Sigmoid colon (tissue), 7 donors: Measurements from ENCODE around the gene SVBP. TPM values are rescaled to one million over a fixed set of nuclear protein-coding genes. Genes with fewer than 3 reads are reported as not detected.
"Not testable (repeated sequence)": the region's sequence is repeated elsewhere in the genome, so short reads cannot be mapped to it uniquely, and the experiment has no call there.

Experiments used
- DNase-seq: peaks from one replicate; pipeline ENCODE4 v3.0.0-alpha.2; 2019
- H3K27ac ChIP-seq, 4 donors: fragments of 200-600 bp; sonication (generic); one replicate each; pipeline ENCODE4 v1.5.1; 2016 to 2019; ENCODE audit warnings: mild to moderate bottlenecking in 1 of 4
- H3K27me3 ChIP-seq, 3 donors: fragments of 200-600 bp; sonication (generic); one replicate each; pipeline ENCODE4 v1.5.1; 2019; ENCODE audit warnings: mild to moderate bottlenecking in 1 of 3
- H3K36me3 ChIP-seq, 4 donors: fragments of 200-600 bp; sonication (generic); one replicate each; pipeline ENCODE4 v1.5.1; 2016 to 2019
- H3K4me1 ChIP-seq, 4 donors: fragments of 200-600 bp; sonication (generic); one replicate each; pipeline ENCODE4 v1.5.1; 2017 to 2019
- H3K4me3 ChIP-seq, 4 donors: fragments of 200-600 bp; sonication (generic); one replicate each; pipeline ENCODE4 v1.5.1; 2017 to 2019; ENCODE audit warnings: mild to moderate bottlenecking in 2 of 4, moderate library complexity in 1 of 4
- H3K9me3 ChIP-seq, 4 donors: fragments of 200-600 bp in 3 of 4; sonication (generic) in 3 of 4; one replicate each; pipeline versions ENCODE4 v1.5.1 to v1.6.1; 2013 to 2019
- EP300 ChIP-seq, 4 donors: sonication (generic); formaldehyde crosslinking; IDR thresholded peaks; one replicate each; pipeline ENCODE4 v1.6.1; 2017; ENCODE audit warnings: antibody characterized with exemption in 4 of 4
- POLR2A ChIP-seq, 2 donors: fragments of 450-650 bp; IDR thresholded peaks; one replicate each; pipeline ENCODE4 v1.6.1; 2016; ENCODE audit warnings: antibody characterized with exemption in 2 of 2, mild to moderate bottlenecking in 2 of 2, moderate library complexity in 2 of 2
- POLR2AphosphoS5 ChIP-seq, 4 donors: sonication (generic); formaldehyde crosslinking; IDR thresholded peaks; one replicate each; pipeline ENCODE4 v1.6.1; 2017; ENCODE audit warnings: antibody characterized with exemption in 4 of 4
- WGBS, 2 donors: extraction: QIAGEN DNeasy Blood & Tissue Kit; methylation state at CpG; one replicate each; pipeline ENCODE4 v1.1.7; 2013; 5-methylcytosine and 5-hydroxymethylcytosine counted together
- intact Hi-C: fragments of 100-400 bp; cut with DNase I; formaldehyde crosslinking; loops from one replicate; pipeline ENCODE4 v1.15.1; 2023
- polyA plus RNA-seq, 3 donors: library from polyadenylated mRNA; stranded (reverse); fragments of 200-250 nt; gene quantifications; one replicate each; pipeline ENCODE4 v1.2.3, GENCODE V29; 2013
- total RNA-seq, 4 donors: library from RNA; depleted of rRNA; stranded (reverse); fragments of >200 nt; gene quantifications; one replicate each; pipeline ENCODE4 v1.1.0, GENCODE V29; 2016
- TF ChIP-seq, protein P1 (sequence below), 4 experiments: fragments of 450-650 bp in 3 of 4; fragments of 200-600 bp in 1 of 4; IDR thresholded peaks; one replicate each; pipeline ENCODE4 v1.5.1; 2016 to 2019; ENCODE audit warnings: antibody characterized with exemption in 4 of 4, mild to moderate bottlenecking in 3 of 4, moderate library complexity in 2 of 4
- donor health status: healthy with polysubstance abuse.
- donor health status: Bipolar disorder and iron deficiency.
- donor health status: healthy.

Gene SVBP
- 10 to 100 TPM; 34.6 to 48.1 (median 40.6) TPM for total RNA-seq
- polyA plus RNA-seq, result 10 to 100 TPM; 22.5 to 53.5 (median 36.1) TPM

DNA sequence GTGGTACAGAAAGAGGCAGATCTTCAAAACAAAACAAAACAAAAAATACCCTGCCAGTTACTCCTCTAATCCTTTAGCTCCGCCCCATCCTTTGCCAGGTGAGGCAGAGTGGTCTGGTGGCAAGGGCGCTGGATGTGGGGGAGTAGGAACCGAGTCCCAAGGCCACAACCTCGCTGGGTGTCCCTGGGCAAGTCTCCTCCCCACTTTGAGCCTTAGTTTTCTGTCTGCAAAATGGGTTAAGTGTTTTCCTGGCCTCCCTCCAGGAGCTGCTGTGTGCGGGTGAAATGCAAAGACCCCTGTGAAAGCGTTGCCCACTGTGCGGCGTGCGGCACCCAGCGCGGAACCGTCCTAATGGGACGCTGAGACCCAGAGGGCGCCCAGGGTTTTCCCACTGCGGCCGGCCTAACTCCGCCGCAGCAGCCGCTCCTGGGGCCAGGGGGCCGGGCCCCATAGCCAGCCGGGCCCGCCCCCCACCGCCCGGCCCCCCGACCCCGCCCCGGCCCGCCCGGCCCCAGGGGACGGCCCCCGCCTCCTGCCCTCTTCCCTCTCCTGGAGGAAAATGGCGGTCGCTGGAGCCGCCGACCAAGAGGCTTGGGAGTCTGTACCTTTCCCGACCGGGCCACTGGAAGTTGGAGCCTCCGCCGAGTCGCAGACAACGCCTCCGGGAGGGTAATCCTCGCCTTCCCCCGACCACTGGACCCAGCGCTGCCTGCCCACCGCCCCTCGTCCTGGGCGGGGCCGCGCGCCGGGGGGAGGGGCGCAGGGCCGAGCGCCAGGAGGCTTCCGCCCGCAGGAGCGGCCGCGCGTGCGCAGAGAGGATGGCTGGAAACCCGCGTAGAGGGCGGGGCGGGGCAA lies at the start of gene SVBP, which contains the start of gene ERMAP:
Gene SVBP, minus strand, starts transcription at position 813 of the 855 bp plus-strand sequence. CDS start 853 bp downstream, outside the sequence.
Gene ERMAP, plus strand, starts transcription at position 538 of the 855 bp plus-strand sequence. CDS start 13,327 bp downstream, outside the sequence.
- peak within 1 kb of the TSS; percentile 96 to 98 (median 98) for H3K27ac ChIP-seq
- H3K9me3 ChIP-seq, result no peaks in the 10 kb centered on the region
- peak; percentile 95 for DNase-seq
- 1% methylated on average over 66 of the region's 66 CpGs for WGBS, 2 donors
- H3K4me1 ChIP-seq, result peaks cover 0 to 21% (median 14%) of the 10 kb centered on the region in 4 donors
- H3K27me3 ChIP-seq, result no peaks in the 10 kb centered on the region
- peak; percentile 7 to 72 (median 55) for TF ChIP-seq POLR2AphosphoS5 (IDR thresholded peaks at IDR 0.05)
- no peak for TF ChIP-seq EP300 (IDR thresholded peaks at IDR 0.05)
- intact Hi-C loops, result loop anchor here (1.0 to 2.0 kb wide), 3 partner anchors 29 to 108 kb away; partner anchors contain the start of genes C1orf50, P3H1 and ZNF691
- peak within 1 kb of the TSS; percentile 66 to 82 (median 77) for H3K4me3 ChIP-seq
- no peaks in the 10 kb centered on the region for H3K36me3 ChIP-seq

- no peak overlapping the region for H3K4me3 ChIP-seq
- no peaks in the 10 kb centered on the region for H3K36me3 ChIP-seq
- TF ChIP-seq EP300 (IDR thresholded peaks at IDR 0.05), result no peak
- TF ChIP-seq, protein P1, sequence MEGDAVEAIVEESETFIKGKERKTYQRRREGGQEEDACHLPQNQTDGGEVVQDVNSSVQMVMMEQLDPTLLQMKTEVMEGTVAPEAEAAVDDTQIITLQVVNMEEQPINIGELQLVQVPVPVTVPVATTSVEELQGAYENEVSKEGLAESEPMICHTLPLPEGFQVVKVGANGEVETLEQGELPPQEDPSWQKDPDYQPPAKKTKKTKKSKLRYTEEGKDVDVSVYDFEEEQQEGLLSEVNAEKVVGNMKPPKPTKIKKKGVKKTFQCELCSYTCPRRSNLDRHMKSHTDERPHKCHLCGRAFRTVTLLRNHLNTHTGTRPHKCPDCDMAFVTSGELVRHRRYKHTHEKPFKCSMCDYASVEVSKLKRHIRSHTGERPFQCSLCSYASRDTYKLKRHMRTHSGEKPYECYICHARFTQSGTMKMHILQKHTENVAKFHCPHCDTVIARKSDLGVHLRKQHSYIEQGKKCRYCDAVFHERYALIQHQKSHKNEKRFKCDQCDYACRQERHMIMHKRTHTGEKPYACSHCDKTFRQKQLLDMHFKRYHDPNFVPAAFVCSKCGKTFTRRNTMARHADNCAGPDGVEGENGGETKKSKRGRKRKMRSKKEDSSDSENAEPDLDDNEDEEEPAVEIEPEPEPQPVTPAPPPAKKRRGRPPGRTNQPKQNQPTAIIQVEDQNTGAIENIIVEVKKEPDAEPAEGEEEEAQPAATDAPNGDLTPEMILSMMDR (IDR thresholded peaks at IDR 0.05), result no peak
- TF ChIP-seq POLR2A (IDR thresholded peaks at IDR 0.05), result no peak
- TF ChIP-seq POLR2AphosphoS5 (IDR thresholded peaks at IDR 0.05), result no peak
- 90 to 91% methylated on average over 5 of the region's 5 CpGs for WGBS, 2 donors
- intact Hi-C loops, result no loop called here
- no peak for DNase-seq
- H3K9me3 ChIP-seq, result no peaks in the 10 kb centered on the region
- H3K4me1 ChIP-seq, result no peaks in the 10 kb centered on the region
- no peak overlapping the region for H3K27ac ChIP-seq
- peaks cover 0 to 10% (median 0%) of the 10 kb centered on the region in 3 donors for H3K27me3 ChIP-seq
Measured at GRCh38 chr1:42866549-42866948, 49.4 kb upstream of the SVBP start.

GRCh38 chr1:42861014-42861399 lies 43.8 kb upstream of the SVBP start:
- TF ChIP-seq POLR2A (IDR thresholded peaks at IDR 0.05), result no peak
- TF ChIP-seq, protein P1 (IDR thresholded peaks at IDR 0.05), result no peak
- TF ChIP-seq POLR2AphosphoS5 (IDR thresholded peaks at IDR 0.05), result no peak
- no peak for TF ChIP-seq EP300 (IDR thresholded peaks at IDR 0.05)
- intact Hi-C loops, result no loop called here

GRCh38 chr1:42860339-42861013 lies 43.3 kb upstream of the SVBP start:
- intact Hi-C loops, result no loop called here
- no peak for TF ChIP-seq EP300 (IDR thresholded peaks at IDR 0.05)
- TF ChIP-seq, protein P1 (IDR thresholded peaks at IDR 0.05), result no peak
- TF ChIP-seq POLR2A (IDR thresholded peaks at IDR 0.05), result no peak
- TF ChIP-seq POLR2AphosphoS5 (IDR thresholded peaks at IDR 0.05), result no peak
- H3K4me3 ChIP-seq, result no peak overlapping the region
- H3K36me3 ChIP-seq, result no peaks in the 10 kb centered on the region
- no peak for DNase-seq
- no peak overlapping the region for H3K27ac ChIP-seq
- H3K4me1 ChIP-seq, result no peaks in the 10 kb centered on the region
- H3K9me3 ChIP-seq, result no peaks in the 10 kb centered on the region
- peaks cover 0 to 18% (median 0%) of the 10 kb centered on the region in 3 donors for H3K27me3 ChIP-seq
- WGBS, 2 donors, result 75 to 92% methylated on average over 4 of the region's 4 CpGs

More at GRCh38 chr1:42861014-42861399, 43.8 kb upstream of the SVBP start:
- Histone ChIP-seq H3K4me3 (no peak overlapping the region), H3K4me1 (no peaks in the 10 kb centered on the region), H3K36me3 (no peaks in the 10 kb centered on the region), H3K27me3 (peaks cover 0 to 18% (median 0%) of the 10 kb centered on the region in 3 donors), H3K27ac (no peak overlapping the region), H3K9me3 (no peaks in the 10 kb centered on the region)
- DNase-seq, result no peak

GRCh38 chr1:42859366-42859765 lies 42.2 kb upstream of the SVBP start:
- WGBS, 2 donors, result 85 to 86% methylated on average over 5 of the region's 5 CpGs
- H3K27ac ChIP-seq, H3K4me3 ChIP-seq, H3K4me1 ChIP-seq, intact Hi-C loops, H3K36me3 ChIP-seq, DNase-seq, H3K9me3 ChIP-seq: not testable (repeated sequence)
- peaks cover 0 to 18% (median 0%) of the 10 kb centered on the region in 3 donors for H3K27me3 ChIP-seq

GRCh38 chr1:42856554-42856953 lies 39.4 kb upstream of the SVBP start:
- H3K27ac ChIP-seq, H3K27me3 ChIP-seq, DNase-seq, H3K4me3 ChIP-seq, H3K36me3 ChIP-seq, H3K9me3 ChIP-seq, intact Hi-C loops, H3K4me1 ChIP-seq: not testable (repeated sequence)
- 86 to 90% methylated on average over 3 of the region's 3 CpGs for WGBS, 2 donors
